GM21515 (cell line): ENCODE data around the gene MBP.

Source experiments
- ATAC-seq: cut with Tn5 transposase; IDR thresholded peaks from one replicate; pipeline ENCODE4 v1.9.1; 2021; ENCODE audit not compliant: unreplicated experiment

MBP gene

GRCh38 chr18:77053616-77054287 is 78.8 kb downstream of the MBP start:
- no peak for ATAC-seq

- ATAC-seq, result peak; percentile 25
Measured at GRCh38 chr18:77052983-77053309, 79.6 kb downstream of the MBP start.

- no peak for ATAC-seq
Measured at GRCh38 chr18:77052297-77052982, 80.1 kb downstream of the MBP start.

GRCh38 chr18:77051581-77052296 is 80.8 kb downstream of the MBP start:
- no peak for ATAC-seq

- no peak for ATAC-seq
Measured at GRCh38 chr18:77049938-77050337, 82.6 kb downstream of the MBP start.

GRCh38 chr18:77047803-77048419 is 84.7 kb downstream of the MBP start:
- ATAC-seq, result no peak

DNA sequence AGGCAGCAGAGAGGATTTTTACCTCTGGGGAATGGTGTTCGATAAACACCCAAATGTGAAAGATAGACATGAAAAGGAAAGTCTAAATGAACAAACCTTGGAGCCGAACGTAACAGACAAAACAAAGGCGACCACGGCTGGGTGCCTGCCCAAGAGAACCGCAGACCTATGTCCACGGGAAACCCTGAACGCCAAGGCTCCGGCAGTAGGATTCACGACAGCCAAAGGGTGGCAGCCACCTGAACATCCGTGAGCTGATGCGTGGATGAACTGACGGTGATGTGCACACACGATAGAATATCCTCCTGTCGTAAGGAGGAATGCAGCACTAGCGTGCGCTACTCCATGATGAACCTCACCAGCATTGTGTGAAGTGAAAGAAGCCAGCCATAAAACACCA is 85.6 kb downstream of the MBP start:
- ATAC-seq, result no peak

GRCh38 chr18:77046409-77046808 is 86.2 kb downstream of the MBP start:
- ATAC-seq, result no peak

DNA sequence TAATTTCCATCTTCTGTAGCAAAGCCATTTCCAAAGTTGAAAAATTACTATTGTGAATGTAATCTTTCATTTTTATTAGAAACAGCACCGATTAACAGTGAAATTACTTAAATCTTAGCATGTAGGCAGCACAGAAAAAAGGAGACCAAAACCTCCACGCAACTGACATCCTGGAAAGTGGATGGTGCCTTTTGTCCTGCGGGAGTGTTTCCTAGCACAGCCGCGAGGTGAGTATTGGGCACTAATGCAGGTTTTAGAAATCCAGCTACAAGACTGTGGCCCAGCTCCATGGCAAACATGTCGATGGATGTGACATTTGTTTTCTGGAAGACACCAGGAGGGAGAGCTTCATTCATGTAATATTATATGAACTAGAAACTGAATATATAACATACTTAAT is 86.9 kb downstream of the MBP start:
- no peak for ATAC-seq

GRCh38 chr18:77044866-77045664 is 87.5 kb downstream of the MBP start:
- ATAC-seq, result peak; percentile 65

DNA sequence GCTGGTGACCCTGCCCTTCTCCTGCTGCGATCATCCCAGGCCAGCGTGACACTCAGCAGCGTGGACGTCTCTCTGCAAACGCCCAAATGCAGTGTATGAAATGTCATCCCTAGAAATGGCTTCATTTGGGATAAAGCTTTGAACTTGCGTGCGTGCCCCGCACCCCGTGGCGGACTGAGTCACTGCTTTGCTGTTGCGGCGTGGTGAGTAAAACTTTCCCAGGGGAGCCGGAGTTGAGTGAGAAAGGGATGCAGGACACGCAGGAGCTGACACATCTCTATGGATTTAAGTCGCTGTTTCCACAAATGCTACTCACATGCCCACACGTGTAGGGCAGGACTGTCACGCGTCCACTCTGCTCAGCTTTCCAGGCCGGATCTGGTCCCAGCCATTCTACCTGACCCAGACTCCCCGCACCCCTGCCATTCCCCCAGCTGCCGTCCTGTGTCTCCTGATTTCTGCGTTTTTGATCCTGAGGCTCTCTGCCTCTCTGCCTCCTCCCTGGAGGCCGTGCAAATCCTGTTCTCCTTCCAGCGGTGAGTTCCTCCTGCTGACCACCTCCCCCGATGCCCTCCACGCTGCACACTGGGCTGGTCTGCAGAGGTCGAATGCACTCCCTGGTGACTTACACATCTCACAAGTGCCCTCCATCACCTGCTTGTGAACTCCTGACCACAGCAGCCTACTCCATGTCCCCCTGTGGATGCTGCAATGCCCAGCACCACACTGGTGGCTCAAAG is 88.9 kb downstream of the MBP start:
- no peak for ATAC-seq

GRCh38 chr18:77042583-77042982 is 90.0 kb downstream of the MBP start:
- ATAC-seq, result no peak

DNA sequence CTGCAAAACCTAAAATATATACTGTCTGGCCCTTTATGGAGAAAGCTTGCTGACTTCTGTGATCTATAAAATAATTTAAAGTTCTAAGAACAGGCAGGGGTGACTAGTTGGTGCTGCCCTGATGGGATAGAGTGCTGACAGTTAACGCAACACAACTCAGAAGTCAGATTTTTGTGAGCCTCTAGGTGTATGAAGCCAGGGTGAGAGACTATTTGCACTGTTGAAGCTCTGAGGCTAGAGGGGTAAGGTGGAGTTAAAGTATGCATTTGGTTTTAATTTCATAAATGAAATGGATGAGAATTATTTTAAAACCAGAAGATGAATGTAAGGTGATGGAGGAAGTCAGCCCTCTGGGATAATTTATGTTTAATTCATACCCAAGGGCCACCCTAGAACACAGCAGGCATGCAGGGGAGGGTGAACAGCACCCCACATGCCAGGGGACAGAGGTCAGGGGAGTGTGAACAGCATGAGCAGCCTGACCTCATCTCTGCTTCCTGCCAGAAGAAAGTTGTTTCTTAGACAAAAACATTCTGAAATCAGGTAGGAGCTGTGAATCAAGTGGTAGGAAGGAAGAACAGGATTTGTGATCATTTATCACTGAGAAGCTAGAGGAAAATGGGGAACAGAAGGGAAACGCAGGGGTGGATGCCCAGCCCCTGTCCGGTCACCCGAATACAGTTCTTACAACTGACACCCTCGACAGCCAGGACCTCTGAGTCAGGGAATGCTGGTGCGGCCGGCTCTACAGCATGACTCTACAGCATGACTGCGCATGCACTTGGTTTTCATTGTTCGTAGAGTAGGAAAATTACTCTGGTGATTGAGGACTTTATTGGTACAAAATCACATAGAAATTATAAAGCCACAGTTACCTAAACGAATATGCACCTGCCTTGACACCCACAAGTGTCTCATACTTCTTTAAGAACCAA is 93.1 kb downstream of the MBP start:
- no peak for ATAC-seq

DNA sequence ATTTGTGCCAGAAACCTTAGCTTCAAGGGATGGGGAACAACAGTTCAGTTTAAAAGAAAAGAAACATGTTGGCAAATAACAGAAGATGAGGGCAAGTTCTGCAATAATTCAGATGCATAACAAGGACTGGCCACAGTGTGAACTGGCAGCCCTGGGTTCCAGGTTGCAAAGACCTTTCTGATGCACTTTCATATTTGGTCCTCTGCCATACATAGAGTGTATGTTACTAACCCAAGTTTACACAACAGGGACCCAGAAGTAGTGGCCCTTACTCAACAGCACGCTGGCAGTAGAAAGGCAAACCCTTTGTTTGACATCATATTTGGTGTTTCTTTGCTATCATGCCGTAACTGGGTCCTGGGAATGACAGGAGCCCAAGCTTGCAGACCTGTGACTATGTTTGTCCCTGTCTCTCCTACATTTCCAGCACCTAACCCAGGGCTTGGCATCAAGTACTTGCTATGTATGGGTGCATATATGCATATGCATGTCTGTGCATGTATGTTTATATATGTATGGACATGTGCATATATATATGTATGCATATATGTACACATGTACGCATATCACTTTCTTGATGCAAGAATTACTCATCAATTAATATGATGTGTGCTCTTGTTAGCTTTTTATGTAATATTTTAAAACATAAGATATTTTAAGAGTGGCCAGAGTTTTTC is 94.3 kb downstream of the MBP start:
- no peak for ATAC-seq

DNA sequence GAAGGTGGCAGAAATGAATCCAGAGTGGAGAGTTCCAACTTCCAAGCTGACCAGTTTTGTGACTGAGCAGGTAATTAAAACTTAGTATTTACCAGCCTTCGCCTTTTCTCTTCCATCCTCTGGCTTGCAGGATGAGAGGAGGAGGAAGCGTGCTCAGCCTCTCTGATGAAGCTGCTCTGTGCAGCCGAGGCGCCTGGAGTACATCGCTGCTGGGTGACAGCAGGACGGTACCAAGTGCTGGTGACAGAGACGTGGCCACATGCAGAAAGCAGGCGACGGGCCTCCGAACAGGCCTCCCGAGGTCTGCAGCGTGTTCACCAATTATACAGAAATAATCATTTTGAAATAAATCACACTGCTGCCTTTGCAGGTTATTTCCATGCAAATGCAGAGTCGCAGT is 95.0 kb downstream of the MBP start:
- no peak for ATAC-seq

DNA sequence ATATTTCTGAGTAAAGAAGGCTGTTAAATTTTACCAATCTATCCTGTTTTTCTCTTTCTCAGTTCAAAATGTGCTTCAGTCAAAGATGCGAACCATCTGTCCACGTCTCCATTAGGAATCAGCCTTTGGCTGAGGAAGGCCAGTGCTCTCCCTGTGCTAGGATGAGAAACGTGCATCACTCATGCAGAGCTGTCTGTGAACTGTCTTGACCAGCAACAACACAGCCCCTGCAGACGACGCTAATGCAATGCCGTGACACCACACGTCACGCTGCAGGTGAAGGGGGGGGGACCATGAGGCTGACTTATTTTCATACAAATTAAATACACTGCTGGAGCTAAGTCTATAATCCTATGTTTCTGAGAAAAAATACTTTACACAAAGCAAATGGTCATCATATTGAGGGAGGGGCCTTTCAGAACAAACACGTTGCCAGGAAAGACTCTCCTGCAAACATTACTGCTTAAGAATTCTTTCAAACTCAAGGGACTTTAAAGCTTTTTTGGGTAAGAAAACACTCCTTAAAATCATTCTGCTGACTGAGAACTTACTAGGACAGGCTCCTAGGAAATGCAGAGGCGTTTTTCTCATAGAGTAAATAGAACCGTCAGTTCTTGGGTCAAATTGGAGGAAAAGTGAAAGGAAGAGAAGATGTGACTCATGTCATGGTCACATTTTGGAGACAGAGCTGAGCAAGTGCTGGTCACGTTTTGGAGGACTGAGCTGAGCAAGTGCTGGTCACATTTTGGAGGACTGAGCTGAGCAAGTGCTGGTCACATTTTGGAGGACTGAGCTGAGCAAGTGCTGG is 97.0 kb downstream of the MBP start:
- no peak for ATAC-seq

GRCh38 chr18:77033575-77033974 is 99.0 kb downstream of the MBP start:
- no peak for ATAC-seq

DNA sequence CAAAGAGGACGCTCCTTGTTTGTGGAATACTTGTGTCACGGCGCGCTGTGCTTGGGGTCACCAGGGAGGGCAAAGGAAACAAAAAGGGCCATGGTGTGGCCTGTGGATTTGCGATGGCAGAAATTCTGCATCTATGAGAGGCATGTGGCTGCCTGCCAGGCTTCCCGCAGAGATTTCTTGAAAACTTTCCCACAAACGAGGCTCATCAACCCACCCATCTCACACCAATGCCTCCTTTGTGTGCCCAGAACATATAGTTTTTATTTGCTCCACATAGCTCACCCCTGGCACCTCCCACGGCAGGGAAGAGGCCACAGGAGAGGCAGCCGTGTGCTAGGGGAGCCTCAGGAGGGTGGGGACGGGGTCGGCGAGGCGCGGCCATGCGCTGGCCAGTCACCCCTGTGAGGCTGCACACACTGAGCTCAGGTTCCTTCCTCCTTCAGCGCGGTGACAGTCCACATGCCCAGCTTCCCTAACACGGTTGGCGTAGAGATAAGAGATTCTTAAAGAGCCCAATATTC is 100.3 kb downstream of the MBP start:
- no peak for ATAC-seq
